ENCODE results near the gene IL15RA.
"Not testable (repeated sequence)": the region's sequence is repeated elsewhere in the genome, so short reads cannot be mapped to it uniquely, and the experiment has no call there.

The IL15RA gene

GRCh38 chr10:5919568-5919967 lies 57.8 kb downstream of the IL15RA start:
- no peak for DNase-seq

GRCh38 chr10:5918763-5919162 lies 58.6 kb downstream of the IL15RA start:
- no peak for DNase-seq

GRCh38 chr10:5917305-5917704 lies 60.0 kb downstream of the IL15RA start:
- DNase-seq = no peak

GRCh38 chr10:5915451-5915850 lies 61.9 kb downstream of the IL15RA start:
- no peak for DNase-seq

GRCh38 chr10:5913736-5914135 lies 63.6 kb downstream of the IL15RA start:
- no peak for DNase-seq

GRCh38 chr10:5911670-5912069 lies 65.7 kb downstream of the IL15RA start:
- DNase-seq = no peak

- DNase-seq = peak; percentile 43 to 74
Measured at GRCh38 chr10:5910323-5911100, 66.8 kb downstream of the IL15RA start.

- not testable (repeated sequence) for DNase-seq
Measured at GRCh38 chr10:5908676-5909075, 68.7 kb downstream of the IL15RA start.

GRCh38 chr10:5906651-5907050 lies 70.7 kb downstream of the IL15RA start:
- no peak for DNase-seq

- DNase-seq = no peak
Measured at GRCh38 chr10:5905854-5906507, 71.4 kb downstream of the IL15RA start.

GRCh38 chr10:5904227-5904626 lies 73.1 kb downstream of the IL15RA start:
- no peak for DNase-seq

GRCh38 chr10:5903563-5903962 lies 73.8 kb downstream of the IL15RA start:
- no peak for DNase-seq

- no peak for DNase-seq
Measured at GRCh38 chr10:5902511-5903274, 74.7 kb downstream of the IL15RA start.
